HG03103 (cell line): ENCODE data around the gene HSPA6.
"Not testable (repeated sequence)": the region's sequence is repeated elsewhere in the genome, so short reads cannot be mapped to it uniquely, and the experiment has no call there.

ENCODE experiments used
- ATAC-seq: cut with Tn5 transposase; IDR thresholded peaks from one replicate; pipeline ENCODE4 v1.9.1; 2021; ENCODE audit warnings: low read depth; ENCODE audit not compliant: unreplicated experiment

The HSPA6 gene

DNA sequence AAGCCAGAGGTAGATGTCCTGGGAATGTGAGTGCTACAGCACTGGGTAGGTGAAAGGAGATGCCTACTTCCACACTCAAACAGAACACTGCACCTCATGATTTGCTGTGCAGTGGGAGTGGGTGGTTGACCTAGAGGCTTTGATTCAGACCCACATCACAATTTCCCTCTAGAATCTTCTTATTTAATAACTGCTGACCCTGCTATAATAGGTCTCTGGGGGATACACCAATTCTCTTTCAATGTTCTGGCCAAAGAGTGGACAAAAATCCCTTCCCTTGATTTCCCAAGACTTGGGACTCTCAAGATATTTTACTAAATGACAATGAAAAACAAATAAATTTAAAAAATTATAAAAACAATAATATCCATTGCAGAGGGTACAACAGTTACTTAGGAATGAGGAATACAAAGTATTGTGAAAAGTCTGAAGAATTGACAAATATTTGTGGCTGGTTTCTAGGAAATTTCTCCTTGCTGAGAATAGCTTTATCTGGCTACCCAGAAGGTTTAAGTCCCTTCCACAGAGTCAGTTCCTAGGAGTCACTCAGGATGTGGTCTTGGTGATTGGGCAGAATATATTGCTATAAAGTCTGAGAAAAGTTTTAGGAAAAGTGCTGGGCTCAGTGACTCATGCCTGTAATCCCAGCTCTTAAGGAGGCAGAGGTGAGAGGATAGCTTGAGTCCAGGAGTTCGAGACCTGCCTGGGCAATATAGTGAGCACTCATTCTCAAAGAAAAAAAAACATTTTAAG lies 21.5 kb upstream of the HSPA6 start:
- no peak for ATAC-seq

DNA sequence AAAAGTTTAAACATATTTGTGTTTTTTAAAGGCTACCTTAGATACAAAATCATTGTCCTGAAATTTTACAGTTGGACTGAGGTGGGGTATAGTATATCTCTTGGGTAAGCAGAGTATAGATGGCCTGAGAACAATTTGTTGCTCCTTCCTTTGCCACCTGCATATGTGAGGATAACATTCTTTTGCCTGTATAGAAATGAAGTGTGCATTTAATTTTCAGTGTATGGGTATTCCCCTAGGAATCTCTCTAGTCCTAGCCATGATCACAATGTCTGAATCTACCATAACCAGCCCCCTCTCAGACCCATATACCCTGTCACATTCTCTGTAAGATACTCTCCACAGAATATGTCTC lies 21.0 kb upstream of the HSPA6 start:
- ATAC-seq: no peak

- ATAC-seq: no peak
These were observed 18.7 kb upstream of the HSPA6 start for GRCh38 chr1:161505686-161506085.

DNA sequence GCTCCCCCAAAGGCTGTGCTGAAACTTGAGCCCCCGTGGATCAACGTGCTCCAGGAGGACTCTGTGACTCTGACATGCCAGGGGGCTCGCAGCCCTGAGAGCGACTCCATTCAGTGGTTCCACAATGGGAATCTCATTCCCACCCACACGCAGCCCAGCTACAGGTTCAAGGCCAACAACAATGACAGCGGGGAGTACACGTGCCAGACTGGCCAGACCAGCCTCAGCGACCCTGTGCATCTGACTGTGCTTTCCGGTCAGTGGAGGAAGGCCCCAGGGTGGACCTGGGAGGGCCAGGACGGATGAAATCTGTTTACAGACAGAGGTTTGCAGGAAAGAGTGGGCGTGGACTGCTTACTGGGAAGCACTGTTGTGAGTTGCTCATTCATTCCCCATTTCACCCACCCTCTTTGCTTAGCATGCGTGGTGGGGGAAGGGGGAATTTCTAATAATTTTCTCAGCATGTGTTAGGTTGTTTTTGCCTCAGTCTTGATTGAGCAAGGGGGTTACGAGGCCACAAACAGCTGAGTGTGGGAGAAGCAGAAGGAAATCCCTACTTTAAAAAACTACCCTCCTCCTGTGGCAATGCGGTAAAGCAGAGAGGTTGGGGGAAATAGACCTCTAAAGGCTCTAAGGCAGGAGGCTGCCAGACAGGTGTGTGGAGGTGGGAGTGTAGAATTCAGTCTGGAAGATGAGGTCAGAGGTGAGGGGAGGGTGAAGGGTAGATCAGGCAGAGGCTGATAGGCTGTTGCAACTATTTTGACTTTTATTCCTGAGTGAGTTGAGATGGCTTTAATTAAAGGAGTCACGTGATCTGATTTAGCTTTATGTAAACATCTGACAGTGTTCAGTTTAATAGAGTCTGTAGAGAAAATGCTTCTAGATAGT lies 17.8 kb upstream of the HSPA6 start:
- no peak for ATAC-seq

DNA sequence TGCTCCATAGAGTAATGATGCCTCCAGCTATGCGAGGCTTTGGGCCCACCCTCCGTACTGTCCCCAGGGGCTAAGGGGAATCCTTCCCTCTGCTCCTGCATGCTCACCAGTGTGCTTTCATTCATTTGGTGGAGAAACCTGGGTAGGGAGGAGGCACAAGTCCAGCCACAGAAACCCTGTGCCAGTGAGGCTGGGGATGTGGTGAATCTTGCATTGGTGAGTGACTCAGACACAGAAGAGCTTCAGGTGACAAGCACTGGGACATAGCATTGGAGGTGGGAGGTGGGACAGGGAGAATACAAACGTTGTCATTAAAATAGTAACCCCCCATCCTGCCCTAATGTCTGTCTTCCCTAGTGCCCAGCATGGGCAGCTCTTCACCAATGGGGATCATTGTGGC lies 13.9 kb upstream of the HSPA6 start:
- ATAC-seq: no peak

- ATAC-seq: no peak
These were observed 13.2 kb upstream of the HSPA6 start for GRCh38 chr1:161511018-161511755.

- ATAC-seq: no peak
These were observed 12.6 kb upstream of the HSPA6 start for GRCh38 chr1:161511756-161512060.

DNA sequence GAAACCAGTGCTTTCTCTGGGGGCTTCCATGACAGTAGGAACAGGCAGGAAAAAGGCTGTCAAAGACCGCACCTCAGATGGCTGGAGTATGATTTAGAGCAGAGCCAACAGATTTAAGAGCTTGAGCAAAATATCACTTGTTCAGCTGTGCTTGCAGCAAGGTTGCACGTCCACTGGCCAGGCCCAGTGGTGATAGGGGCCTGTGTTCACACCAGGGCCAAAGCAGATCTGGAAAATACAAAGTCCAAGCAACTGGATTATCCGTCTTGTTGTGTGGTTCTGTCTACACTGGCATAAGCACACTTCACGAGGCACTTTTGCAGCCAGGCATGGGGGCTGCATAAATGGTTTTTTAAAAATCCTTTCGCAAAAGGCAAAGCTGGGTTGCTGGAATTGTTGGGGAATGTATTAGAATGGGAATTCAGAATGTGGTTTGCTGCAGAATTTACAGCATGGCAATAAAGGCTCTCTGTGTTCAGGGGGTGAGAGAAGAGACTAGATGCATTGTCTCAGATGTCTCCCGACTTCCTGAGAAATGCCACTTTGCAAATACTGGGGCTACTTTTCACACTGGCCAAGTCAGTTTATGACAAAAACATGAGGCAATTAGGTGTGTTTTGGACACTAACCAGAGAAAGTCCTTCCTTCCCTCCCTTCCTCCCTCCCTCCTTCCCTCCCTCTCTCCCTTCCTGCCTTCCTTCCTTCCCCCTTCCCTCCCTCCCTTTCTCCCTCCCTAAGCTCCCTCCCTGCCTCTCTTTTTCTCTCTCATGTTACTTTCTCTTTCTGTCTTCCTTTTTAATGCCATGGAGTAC lies 11.5 kb upstream of the HSPA6 start:
- not testable (repeated sequence) for ATAC-seq

- not testable (repeated sequence) for ATAC-seq
These were observed 10.9 kb upstream of the HSPA6 start for GRCh38 chr1:161513448-161513780.

DNA sequence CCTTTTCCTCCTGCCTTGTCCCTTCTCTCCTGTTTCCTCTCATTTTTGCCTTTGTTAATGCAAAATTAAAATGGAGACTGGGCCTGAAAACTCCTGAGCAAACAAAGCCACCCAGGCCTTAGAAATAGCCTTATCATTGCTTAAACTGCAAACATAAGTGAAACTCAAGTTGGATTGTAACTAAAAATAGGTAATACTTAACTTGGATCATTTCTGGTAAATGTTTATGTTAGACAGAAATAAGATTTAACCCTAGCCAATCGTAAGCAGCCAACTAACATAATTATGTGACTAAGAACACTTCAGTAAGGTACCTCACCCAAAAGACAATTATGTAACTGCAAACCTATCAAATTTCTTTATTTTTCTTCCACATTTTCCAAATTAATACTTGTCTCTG lies 10.4 kb upstream of the HSPA6 start:
- ATAC-seq: not testable (repeated sequence)

- ATAC-seq: not testable (repeated sequence)
These were observed 1.1 kb upstream of the HSPA6 start for GRCh38 chr1:161523041-161523816.

GRCh38 chr1:161524742-161525291 lies 477 bp downstream of the HSPA6 start:
- not testable (repeated sequence) for ATAC-seq

- ATAC-seq: not testable (repeated sequence)
These were observed 981 bp downstream of the HSPA6 start for GRCh38 chr1:161525321-161525720.

GRCh38 chr1:161525918-161526317 lies 1.6 kb downstream of the HSPA6 start:
- not testable (repeated sequence) for ATAC-seq

DNA sequence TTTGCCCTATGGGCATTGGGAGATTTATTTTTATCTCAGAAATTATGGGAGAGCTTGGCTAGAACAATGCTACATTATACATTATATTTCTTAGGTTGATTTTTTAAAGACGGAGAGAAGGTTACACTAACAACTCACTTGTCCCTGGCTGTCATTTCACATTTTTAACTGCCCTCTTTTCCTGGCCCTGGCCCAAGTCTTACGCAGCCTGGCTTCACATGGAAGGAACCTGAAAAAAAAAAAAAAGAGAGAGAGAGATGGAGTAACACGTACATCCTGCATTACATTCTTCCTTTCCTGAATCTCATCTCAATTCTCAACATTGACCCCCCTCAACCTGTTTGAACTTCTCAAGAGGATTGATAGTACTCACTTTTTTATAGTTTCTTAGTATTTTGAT lies 4.2 kb downstream of the HSPA6 start:
- not testable (repeated sequence) for ATAC-seq

- ATAC-seq: not testable (repeated sequence)
These were observed 5.2 kb downstream of the HSPA6 start for GRCh38 chr1:161529463-161530104.

GRCh38 chr1:161530158-161530557 lies 5.8 kb downstream of the HSPA6 start:
- not testable (repeated sequence) for ATAC-seq

DNA sequence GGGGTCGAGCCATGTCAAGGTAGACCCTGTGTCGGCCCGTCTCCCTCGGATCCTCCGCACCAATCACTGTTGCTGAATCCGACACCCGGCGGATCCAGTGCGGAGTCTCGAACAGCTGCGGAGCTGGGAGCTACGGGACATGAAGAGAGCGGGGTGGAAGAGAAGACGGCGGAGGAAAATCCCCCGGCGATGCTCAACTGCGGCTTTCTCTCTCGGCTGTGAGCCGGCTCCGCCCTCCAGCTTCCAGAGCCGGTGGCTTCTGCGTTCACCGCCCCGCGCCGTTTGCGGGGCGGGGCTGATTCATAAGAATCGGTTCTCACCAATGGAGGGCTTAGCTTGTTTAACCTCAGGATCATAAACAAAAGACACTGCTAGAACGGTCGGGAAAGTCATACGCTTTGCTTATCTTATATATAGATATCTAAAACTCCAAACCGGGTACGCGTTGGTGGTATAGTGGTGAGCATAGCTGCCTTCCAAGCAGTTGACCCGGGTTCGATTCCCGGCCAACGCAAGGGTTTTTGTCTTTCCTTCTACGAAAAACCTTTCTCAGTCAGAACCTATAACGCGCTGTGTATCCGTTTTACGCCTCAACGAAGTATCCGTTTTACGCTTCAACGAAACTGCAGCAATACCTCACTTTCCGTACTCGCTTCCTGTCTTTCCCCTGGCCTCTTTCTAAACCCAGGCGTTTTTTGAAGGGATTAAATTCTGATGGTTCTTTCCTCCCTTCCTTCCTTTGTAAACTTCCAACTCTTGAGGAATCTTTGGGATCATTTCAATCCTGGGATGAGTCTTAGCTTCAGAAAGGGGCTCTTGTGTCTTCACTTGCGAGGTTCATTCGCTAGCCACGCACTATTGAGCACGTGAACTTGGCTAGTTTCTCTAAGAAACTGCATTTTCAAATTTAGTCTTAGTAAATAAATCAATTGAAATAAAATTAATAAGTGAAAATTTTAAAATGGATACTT lies 6.6 kb downstream of the HSPA6 start:
- ATAC-seq: peak; percentile 65
